Activated naive CD4-positive, alpha-beta T cell treated with anti-CD3 and anti-CD28 coated beads, Interleukin-2, amount 50 U/mL, for 16 hours (primary cell): ENCODE measurements around the gene BPIFB4.
"Not testable (repeated sequence)": the region's sequence is repeated elsewhere in the genome, so short reads cannot be mapped to it uniquely, and the experiment has no call there.

Experiments used
- DNase-seq: peaks from one replicate; pipeline ENCODE4 v3.0.0-alpha.2; 2020

BPIFB4 gene

DNA sequence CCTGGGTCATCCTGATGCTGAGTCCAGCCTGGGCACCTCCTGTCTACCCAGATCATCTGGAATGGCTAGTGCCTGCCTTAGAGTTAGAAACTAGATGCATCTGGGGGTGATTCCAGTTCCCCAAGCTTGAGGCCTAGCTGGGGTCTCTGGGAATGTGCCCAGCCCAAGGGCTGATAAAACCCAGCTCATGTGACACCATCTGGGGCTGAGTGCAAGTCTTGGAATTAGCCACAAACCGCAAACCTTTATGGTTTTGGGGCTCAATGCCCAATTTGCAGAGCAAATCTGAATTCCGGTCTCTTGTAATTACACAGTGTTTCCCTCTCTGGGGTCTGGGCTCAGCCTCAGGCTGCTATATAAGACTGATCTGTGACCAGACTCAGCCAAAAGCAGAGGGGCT is at the start of gene BPIFB4:
TSS of gene BPIFB4 (plus strand) at position 385 of the 400 bp plus-strand sequence. CDS start 1,884 bp downstream, outside the sequence.
- no peak for DNase-seq

DNA sequence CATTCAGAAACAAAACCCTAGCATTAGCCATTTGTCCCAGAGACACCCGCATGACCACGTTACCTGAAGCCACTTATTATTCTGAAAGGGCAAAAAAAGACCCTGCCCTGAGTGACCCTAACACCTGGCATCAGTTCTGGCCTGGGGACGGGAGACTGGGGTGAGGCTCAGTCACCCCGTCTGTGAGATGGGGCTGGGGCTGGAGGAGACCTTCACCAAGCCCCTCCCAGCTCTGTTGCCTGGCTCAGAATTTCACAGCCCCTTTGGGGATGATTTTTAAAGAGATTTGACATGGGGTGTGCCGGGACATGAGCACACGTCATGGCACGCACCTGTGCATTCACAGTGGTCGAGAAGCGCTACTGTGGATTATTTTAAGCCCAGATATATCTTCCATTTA is 49.4 kb upstream of the BPIFB4 start:
- no peak for DNase-seq

DNA sequence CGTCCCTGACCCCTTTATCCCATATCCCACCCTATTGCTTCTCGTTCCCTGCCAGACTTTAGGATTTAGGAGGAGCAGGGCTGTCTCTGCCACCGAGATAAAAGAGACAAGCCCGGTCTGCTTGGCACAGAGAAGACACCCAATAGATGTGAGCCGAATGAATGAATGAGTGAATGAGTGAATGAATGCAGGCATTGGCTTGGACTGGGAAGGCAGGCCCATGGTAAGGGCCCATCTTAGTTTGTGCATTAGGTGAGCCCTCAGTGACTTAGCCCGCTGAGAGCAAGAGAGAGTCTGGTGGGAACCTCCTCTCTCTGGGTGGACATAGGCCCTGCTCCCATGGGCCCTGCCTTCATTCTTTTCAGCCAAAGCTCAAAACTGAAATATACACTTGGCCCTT is 48.9 kb upstream of the BPIFB4 start:
- no peak for DNase-seq

DNA sequence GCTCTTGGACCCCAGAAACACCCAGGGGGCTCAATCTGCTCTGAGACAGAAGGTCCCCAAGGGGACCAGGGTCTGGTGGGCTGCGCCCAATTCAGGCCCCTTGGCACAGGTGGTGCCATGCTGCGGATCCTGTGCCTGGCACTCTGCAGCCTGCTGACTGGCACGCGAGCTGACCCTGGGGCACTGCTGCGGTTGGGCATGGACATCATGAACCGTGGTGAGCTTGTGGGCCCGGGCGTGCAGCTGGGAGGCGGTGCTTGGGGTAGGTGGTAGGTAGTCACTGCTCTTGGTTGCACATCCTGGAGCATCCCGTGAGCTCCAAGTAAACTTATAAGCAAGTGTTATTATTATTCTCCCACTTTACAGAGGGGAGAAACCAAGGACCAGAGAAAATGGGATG is 47.9 kb upstream of the BPIFB4 start, which contains the start of gene BPIFB6:
TSS of gene BPIFB6 (plus strand) at position 118 of the 400 bp plus-strand sequence. CDS start at position 118, 0 bp downstream.
- DNase-seq = no peak

DNA sequence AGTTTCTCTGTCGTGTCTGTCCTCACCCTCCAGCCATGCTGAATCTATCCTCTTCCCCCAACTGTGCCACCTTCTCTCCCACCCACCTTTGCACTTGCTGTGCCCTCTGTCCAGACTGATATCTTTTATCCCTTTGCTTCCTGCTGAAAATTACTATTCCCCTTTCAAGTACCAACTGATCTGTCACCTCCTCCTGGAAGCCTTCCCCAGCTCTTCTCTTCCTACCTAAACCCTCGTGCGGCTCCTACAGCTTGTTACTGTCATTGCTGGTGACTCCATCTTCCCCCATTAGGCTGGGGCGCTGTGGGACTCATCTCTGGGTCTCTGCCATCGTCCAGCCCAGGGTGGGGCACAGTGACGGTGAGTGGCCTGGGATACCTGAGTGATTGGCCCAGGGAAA is 46.9 kb upstream of the BPIFB4 start:
- no peak for DNase-seq

DNA sequence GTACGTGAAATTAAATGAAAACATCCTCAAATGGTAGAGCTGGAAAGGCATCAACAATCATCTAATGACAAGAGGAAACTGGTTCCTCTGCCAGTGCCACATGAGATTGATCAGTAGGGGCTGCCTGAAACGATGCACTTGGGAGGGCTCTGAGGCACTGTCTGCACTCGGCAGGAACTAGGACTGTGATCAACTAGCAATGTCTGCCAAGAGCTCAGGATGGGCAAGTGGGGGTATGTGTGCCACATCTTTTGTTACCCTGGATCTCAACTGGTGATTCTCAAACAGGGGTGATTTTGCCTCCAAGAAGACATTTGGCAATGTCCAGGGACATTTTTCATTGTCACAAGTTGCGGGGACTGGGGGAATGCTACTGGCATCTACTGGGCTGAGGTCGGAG is 46.1 kb upstream of the BPIFB4 start:
- no peak for DNase-seq

DNA sequence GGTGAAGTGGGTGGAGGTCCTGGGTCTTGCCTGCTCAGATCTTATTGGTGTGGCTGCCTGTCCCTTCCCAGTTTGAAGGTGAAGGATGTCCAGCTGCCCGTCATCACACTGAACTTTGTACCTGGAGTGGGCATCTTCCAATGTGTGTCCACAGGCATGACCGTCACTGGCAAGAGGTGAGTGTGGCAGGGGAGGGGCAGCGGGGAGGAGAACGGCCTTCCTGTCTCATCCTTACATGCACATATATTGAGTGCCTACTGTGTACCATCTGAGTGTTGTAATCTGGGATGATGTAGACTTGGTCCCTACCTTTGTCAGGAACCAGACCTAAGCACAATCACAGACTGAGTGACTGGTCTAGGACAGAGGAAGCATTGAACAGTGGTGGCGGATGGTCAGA is 45.3 kb upstream of the BPIFB4 start:
- no peak for DNase-seq

DNA sequence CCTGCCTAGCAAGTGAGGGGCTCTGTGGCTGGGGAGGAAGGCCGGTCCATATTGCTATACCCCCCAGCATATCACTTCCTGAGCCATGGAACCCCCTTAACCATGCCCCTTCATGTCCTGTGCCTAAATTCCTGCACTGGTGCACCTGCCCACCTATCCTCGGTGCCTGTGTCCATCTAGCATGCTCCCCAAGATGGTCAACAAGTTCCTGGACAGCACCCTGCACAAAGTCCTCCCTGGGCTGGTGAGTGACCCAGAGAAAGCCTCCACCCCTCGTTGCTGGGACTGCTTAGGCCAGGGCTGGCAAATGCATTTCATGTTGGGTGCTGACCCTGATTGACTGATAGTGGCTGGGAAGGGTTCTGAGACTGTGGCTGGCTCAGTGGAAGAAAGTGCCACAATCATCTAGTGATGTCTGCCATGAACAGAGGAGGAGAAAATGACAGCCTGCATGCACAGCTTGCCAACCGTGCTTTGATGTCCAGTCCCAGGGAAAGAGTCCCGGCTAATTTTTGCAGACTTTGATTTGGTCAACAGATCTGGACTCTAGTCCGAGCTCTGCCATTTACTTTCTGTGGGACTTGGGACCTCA is 44.4 kb upstream of the BPIFB4 start:
- no peak for DNase-seq

DNA sequence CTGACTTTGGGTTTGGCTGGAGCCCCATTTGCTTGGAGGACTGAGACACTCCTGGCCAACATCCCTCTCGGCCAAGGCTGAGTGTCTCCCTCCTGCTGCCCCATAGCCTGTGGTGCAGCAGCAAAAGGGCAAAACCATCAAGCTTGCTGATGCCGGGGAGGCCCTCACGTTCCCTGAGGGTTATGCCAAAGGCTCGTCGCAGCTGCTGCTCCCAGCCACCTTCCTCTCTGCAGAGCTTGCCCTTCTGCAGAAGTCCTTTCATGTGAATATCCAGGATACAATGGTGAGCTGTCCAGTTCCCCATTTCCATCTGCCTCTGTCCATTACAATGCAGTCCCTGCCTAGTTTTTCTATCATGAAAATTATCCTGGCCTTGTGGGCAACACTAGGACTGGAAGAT is 42.0 kb upstream of the BPIFB4 start:
- no peak for DNase-seq

DNA sequence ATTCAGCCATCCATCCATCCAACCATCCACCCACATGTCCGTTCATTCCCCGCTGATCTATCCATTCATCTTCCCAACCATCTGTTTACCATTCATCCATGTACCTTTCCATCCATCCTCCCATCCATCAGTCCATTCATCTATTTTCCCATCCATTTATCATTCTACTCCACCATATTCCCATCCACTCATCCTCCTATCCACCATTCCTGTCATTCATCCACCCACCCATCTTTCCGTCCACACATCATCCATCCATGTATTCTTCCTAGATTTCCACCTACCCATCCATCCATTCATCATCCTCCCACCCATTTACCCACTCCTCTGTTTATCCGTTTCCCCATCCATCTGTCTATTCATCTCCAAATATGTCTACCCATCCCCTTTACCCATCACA is 41.2 kb upstream of the BPIFB4 start:
- DNase-seq = no peak

DNA sequence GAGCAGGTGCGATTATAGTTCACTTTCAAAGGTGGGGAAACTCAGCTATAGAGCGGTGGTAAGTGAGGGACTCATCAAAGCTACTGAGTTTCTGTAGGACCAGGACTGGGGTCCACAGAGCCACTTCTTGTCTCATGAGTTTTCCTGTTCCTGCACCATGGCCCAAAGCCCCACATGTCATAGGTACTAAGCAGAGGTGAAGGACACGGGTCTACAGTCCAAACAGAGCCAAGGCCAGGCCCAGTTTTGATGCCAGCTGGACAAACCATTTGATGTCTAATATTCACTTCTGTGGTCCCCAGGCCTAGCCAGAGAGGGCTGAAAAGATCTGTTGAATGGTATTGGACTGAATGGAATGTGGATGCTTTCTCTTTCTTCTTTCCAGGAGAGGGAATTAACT is 37.0 kb upstream of the BPIFB4 start:
- DNase-seq = no peak

DNA sequence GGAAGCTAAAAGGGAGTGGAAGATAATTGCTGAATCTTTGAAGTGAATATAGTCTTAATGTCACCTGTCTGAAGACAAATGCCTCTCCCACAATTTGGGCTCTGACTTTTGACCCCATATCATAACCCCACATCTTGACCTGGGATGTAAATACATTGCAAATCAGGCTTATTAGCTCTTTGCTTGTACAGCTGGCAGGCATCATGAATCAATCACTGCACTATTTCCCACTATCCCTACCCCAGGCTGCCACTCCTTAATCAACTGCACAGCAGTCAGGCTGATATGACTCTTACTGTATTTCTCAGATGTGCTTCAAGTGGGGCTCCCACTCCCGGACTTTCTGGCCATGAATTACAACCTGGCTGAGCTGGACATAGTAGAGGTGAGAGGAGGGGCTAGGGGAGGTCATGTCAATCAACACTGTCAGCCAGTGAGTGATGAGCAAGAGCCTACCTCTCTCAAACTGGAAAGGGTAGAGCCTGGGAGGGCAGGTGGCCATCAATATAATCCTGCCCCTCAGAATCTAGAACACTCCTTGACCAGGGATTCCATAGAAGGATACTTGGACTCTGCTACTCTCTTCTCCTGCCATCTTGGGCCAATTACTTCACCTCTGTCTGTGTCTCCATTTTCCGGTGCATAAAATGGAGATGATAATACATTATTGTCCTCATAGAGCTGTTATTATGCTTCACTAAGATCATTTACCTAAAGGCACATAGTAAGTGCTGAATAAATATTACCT is 36.3 kb upstream of the BPIFB4 start:
- DNase-seq = no peak

DNA sequence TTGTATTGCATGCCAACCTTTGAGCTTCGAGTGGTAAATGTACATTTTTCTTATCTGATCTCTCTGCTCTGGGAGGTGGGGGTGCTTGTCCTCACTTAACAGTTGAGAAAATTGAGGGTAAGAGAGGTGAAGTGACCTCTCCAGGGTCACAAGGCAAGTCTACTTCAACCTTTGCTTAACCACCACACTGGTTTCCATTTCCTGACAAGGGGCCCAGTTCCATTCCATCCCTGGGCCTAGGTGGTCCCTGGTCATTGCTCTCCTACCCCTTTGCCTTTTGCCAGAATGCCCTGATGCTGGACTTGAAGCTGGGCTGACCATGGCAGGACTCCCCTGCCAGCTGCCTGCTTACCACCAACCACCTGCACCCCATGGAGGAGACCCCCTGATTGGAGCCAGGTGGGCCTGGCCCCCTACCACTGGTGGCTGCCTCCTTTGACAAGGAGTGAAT is 35.7 kb upstream of the BPIFB4 start:
- DNase-seq = no peak

DNA sequence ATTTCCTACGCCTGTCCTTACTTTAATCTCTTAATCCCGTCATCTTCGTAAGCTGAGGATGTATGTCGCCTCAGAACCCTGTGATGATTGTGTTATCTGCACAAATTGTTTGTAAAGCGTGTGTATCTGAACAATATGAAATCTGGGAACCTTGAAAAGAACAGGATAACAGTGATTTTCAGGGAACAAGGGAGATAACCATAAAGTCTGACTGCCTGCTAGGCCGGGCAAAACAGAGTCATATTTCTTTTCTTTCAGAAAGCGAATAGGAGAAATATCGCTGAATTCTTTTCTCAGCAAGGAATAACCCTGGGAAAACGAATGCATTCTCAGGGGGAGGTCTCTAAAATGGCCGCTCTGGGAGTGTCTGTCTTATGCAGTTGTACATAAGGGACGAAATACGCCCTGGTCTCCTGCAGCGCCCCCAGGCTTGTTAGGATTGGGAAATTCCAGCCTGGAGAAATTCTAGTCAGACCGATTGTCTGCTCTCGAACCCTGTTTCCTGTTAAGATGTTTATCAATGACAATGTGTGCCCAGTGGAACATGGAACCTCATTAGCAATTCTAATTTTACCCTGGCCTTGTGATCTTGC is 34.2 kb upstream of the BPIFB4 start:
- DNase-seq = not testable (repeated sequence)

DNA sequence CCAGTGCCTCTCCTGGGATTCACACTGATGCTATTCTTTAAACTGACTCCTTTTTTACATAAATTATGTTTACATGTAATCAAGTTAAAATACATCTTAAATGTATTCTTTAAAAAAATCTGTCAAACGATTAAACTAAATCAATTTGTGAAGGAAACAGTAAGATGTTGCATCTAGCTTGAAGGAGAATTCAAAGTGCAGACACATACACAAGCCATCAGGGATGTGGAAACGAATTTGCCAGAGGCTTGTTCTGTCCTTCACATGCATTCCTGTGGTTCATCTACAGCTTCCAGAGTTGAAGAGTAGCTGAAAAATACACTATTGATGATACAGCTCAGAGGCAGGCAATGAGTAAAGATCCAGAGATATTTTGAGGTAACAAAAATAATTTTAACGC is 33.0 kb upstream of the BPIFB4 start:
- DNase-seq = no peak

DNA sequence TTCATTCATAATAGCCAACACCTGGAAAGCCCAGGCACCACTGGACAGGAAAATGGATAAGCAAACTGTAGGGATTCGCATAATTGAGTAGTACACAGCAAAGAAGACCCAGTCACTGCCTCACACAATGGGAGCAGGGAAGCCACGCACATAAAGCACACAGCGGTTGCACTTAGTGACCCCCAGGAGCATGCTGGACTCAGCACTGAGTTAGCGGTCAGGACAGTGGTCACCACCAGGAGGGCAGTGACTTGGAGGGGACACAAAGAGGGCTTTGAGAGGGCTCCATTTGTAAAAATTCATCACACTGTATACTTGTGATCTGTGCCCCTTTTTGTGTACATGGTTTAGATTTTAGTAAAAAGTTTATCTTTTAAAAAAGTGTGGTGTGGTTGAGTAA is 28.1 kb upstream of the BPIFB4 start:
- DNase-seq = no peak

DNA sequence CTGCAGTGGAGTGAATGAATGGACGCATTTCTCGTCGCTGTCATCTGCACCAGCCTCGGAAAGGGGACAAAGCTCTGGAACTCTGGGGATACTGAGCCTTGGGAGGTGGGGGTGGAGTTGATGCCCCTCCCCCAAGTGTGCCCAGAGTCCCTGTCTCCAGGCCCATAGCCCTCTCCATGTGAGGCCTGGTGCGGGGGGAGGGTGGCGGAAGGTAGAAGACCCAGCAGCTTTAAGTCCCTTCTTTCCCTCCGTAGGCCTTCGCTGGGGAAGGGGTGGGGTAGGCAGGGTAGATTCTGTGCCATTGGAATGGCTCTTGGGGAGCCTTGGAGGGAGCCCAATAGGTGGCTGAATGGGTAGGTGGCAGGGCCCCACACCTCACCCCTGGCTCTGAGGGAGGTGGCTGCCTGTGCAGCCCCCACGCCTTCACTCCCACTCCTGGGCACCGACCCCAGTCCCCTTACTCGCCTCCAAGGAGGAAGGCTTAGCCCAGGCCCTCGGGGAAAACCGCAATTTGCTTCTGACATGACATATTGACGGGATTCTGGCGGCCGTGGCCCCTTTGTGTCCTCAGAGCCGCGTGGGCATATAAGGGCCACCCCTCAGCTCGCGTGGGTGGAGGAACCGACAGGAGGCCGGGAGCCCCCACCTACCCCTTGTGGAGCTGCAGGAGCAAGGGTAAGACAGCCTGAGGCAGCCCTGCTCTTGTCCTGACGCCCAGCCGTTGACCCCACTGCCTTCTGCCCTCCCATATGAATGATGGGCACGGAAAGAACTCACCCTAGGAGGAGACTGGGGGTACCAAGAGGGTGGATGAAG is 25.9 kb upstream of the BPIFB4 start, which contains the start of gene BPIFB3:
TSS of gene BPIFB3 (plus strand) at position 613 of the 816 bp plus-strand sequence. CDS start 1,533 bp downstream, outside the sequence.
- no peak for DNase-seq

DNA sequence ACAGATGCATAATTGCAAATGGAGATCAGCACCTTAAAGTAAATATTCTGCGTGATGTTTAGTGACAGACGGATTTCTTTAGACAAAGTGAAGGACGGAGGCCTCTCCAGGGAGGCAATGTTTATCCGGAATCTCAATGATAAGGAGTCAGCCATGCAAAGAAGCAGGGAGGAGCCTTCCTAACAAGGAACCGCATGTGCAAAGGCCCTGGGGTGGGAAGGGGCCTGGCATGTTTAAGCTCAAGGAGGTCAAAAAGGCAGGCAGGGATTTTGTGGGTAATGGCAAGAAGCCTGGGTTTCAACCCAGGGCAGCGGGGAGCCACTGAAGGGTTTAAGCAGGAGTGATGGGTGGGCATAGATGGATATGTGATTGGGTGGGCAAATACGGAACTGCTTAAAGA is 25.1 kb upstream of the BPIFB4 start:
- DNase-seq = no peak

DNA sequence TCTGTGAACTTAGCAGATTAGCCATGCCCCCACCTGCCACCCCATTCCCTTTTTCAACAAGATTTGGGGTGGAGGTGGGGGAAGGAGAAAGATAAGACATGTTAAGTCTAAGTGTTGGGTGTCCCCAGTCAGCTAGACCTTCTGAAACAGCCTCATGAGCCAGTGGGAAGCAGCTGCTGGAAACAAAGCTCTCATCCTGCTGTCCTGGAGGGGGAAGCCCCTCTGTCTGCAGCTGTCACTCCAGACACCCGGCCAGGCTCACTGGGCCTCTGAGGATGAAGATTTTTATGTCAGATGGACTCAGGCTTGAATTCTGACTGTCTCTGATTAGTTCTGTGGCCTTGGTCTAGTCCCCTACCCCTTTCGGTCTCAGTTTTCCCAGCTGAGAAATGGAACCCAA is 24.7 kb upstream of the BPIFB4 start:
- no peak for DNase-seq

DNA sequence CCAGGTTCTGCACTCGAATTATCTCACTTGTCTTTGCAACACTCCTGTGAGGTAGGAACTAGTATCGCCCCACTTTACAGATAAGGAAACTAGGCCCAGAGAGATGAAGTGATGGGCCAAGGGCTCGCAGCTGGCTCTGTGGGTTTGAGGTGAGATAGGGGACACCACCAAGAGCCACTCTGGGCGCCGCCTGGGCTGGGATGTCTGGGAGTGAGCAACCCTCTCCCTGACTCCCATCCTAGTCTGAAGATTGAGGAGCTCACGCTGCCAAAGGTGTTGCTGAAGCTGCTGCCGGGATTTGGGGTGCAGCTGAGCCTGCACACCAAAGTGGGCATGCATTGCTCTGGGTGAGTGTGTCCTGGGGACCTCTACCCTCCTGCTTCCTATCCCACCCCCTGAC is 20.3 kb upstream of the BPIFB4 start:
- DNase-seq = no peak

DNA sequence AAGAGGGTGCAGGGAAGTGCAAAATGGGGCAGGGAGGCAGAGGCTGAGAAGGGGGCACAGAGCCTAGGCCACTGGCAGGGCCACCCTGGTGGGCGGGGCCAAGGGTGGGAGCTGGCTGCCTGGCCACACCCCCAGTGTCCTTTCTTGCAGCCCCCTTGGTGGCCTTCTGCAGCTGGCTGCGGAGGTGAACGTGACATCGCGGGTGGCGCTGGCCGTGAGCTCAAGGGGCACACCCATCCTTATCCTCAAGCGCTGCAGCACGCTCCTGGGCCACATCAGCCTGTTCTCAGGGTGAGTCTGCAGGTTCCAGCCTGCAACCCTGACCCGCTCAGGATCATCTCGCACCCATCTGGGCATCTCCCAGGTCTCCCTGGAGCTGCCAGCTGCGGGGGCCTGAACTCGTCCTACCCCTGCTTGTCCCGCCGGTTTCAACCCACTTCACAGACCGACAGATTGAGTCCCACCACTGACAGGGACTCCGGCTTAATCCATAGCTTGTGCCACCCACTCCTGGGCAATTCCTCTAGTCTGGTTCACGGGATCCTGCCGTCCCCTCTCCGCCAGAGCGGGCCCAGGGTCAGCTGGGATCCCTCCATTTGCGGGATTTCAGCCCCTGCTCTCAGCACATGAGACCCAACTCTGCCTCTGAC is 19.6 kb upstream of the BPIFB4 start:
- DNase-seq = no peak

DNA sequence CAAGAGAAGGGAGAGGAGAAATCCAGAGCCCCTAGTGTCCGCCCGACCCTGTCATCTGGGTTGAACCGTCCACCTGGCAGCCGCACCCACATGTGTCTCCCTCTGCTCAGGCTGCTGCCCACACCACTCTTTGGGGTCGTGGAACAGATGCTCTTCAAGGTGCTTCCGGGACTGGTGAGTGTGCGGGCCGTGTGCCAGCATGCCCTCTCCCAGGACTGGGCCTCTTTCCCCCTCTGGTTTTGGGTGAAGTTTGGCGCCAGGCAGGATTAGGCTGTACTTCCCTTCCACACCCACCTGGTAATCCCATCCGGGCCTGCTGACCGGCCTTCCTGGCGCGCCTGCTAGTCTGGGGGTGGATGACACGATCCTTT is 17.8 kb upstream of the BPIFB4 start:
- no peak for DNase-seq
